ENCODE measurements around the gene IZUMO1.
"Not testable (repeated sequence)": the region's sequence is repeated elsewhere in the genome, so short reads cannot be mapped to it uniquely, and the experiment has no call there.

Gene IZUMO1

DNA sequence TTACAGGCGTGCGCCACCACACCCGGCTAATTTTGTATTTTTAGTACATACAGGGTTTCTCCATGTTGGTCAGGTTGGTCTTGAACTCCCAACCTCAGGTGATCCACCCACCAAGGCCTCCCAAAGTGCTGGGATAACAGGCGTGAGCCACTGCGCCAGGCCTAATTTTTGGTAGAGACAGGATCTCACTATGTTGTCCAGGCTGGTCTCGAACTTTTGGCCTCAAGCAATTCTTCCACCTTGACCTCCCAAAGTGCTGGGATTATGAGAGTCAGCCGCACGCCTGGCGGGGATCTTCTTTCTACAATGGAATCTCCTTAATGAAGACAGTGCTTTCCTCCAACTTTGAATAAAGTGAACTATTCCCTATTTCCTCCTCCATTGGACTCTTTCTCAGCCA is 12.1 kb downstream of the IZUMO1 start:
- H3K9me3 Mint-ChIP-seq, result no peaks in the 10 kb centered on the region
- H3K27me3 Mint-ChIP-seq (ENCODE audit: low read depth), result peaks cover 4% of the 10 kb centered on the region
- H3K4me3 Mint-ChIP-seq, result no peak overlapping the region
- H3K4me1 Mint-ChIP-seq (ENCODE audit: low read depth), result peaks cover 4% of the 10 kb centered on the region
- no peaks in the 10 kb centered on the region for H3K36me3 Mint-ChIP-seq (ENCODE audit: low read depth)
- no peak overlapping the region for H3K27ac Mint-ChIP-seq

DNA sequence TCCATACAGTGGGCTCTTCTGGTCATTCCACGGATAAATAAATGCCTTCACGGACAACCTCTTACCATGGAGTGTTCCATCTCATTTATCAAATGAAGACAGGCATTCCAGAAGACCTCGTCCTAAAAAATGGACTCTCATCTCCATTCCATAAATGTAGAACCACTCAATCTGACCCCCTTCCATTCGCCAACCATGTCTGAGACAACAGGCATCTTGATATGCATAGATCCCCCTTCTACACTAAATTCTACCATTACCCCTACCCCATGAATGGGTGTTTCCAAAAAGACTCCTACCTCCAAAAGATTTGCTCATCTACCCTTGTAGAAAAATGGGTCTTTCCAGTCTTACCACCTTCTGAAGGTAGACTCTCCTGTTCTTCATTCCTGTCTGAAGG is 15.3 kb downstream of the IZUMO1 start:
- peaks cover 13% of the 10 kb centered on the region for H3K36me3 Mint-ChIP-seq (ENCODE audit: low read depth)
- H3K27me3 Mint-ChIP-seq (ENCODE audit: low read depth), result peaks cover 4% of the 10 kb centered on the region
- H3K27ac Mint-ChIP-seq, result no peak overlapping the region
- no peak overlapping the region for H3K4me3 Mint-ChIP-seq
- peaks cover 3% of the 10 kb centered on the region for H3K4me1 Mint-ChIP-seq (ENCODE audit: low read depth)
- peaks cover 9% of the 10 kb centered on the region for H3K9me3 Mint-ChIP-seq

DNA sequence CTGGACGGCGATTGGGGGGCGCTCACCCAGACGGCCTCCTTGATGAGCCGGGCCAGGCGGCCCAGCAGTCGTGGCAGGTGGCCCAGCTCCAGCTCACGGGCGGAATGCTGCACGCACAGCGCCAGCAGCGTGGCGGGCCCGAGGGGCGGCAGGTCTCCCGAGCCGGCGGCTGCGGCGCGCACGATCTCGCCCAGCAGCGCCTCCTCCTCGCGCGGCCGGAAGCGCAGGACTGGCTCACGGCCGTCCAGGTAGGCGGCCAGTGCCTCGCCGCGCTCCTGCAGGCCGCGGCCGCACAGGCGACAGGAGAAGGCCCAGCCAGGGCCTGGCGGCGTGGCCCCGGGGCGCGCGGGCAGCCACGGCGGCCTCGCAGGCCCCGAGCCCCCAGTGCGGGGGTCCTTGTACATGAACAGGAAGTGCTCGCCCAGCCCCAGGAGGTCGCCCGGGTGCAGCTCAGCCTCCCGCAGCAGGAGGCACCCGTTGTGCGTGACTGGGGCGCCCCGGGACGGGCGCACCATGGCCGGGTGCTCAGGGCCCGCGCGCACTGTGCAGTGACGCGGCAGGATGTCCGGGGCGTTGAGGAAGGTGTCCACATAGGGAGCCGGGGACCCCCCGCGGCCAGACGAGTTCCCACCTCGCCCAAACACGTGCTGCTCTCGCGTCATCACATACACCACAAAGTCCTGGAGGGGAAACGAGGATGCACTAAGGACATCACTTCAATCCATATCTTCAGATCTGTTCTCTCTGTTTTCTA is 17.6 kb downstream of the IZUMO1 start:
- Mint-ChIP-seq H3K27ac (no peak overlapping the region), H3K27me3 (ENCODE audit: low read depth) (peaks cover 4% of the 10 kb centered on the region), H3K36me3 (ENCODE audit: low read depth) (peaks cover 25% of the 10 kb centered on the region), H3K4me3 (no peak overlapping the region), H3K9me3 (peaks cover 24% of the 10 kb centered on the region), H3K4me1 (ENCODE audit: low read depth) (peaks cover 17% of the 10 kb centered on the region)

DNA sequence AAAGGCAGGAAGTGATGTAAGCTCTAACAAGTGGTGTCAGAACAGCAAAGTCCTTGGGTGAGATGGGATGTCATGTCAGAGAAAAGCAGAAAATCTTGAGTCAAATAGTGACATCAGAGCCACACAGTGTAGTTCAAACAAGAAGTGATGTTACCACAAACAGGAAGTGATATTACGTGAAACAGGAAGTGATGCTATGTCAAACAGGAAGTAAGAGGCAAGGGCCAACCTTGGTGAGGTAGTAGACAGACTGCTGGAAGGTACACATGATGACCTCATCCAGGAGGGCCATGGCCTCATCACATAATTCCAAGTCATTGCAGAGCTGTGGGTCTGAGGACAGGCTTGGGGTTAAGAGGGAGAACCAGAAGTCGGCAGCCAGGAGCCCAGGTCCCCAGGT is 20.2 kb downstream of the IZUMO1 start:
- peaks cover 3% of the 10 kb centered on the region for H3K27me3 Mint-ChIP-seq (ENCODE audit: low read depth)
- peak overlapping the region; percentile 15 for H3K4me3 Mint-ChIP-seq
- H3K36me3 Mint-ChIP-seq (ENCODE audit: low read depth), result peaks cover 25% of the 10 kb centered on the region
- H3K27ac Mint-ChIP-seq, result peak overlapping the region; percentile 95
- H3K4me1 Mint-ChIP-seq (ENCODE audit: low read depth), result peaks cover 18% of the 10 kb centered on the region
- peaks cover 24% of the 10 kb centered on the region for H3K9me3 Mint-ChIP-seq

DNA sequence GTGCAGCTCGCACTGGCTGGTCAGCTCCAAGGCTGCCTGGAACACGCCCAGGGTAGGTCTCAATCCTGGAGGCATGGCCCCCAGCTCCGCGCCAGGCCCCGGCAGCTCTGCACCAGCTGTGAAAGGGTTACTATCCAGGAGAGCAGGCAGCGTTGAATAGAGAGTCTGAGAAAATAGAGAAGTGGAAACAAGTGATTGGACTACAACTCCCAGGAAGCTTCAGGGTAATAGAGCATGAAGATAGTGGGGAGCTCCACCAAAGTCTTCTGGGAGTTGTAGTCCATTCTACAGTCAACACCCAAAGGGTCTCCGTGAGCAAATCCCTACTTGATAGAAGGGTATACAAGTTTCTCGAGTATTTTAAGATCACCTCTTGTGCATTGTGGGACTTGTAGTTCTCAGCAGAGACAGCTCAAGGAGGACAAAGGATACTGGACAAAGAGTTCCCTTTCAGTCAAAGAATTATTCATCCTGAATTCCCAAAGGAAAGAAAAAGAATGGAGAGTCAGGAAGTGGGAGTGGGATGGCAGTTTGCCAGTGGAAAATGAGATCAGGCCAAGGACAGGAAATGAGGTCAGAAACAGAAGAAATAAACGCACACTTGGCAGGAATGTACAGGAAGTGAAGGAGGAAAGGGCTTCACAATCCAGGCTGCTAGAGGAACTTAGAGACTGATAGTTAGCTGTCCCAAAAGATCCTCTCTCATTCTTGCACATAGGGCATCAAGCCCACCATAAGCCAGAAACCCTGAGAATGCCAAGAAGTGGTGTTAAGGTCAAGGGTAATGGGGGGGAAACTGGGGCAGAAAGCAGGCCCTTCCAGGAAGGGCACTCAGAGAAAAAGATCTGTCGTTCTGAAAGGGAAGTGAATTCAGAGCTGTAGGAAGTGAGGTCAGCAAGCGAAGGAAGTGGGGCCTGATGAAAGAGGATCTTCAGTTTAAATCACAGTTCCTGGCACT is 21.6 kb downstream of the IZUMO1 start:
- Mint-ChIP-seq H3K27ac (peak overlapping the region; percentile 78), H3K4me3 (peak overlapping the region; percentile 26), H3K4me1 (ENCODE audit: low read depth) (peaks cover 29% of the 10 kb centered on the region), H3K36me3 (ENCODE audit: low read depth) (peaks cover 25% of the 10 kb centered on the region), H3K27me3 (ENCODE audit: low read depth) (no peaks in the 10 kb centered on the region), H3K9me3 (peaks cover 24% of the 10 kb centered on the region)

DNA sequence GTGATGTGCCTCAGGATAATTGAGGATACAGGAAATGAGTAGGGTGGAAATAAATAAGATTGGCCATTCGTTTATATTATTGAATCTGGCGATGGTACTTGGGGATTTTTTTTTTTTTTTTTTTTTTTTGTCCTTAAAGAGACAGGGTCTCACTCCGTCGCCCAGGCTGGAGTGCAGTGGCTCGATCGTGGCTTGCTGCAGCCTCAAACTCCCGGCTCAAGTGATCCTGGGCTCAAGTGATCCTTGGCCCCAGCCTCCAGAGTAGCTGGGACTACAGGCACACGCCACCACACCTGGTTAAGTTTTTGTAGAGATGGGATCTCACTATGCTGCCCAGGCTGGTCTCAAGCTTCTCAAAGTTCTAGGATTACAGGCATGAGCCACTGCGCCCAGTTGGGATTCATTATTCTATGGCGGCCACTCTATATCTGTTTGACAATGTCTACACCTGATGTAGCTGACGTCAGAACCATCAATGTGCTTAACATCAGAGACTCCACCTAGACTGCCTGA is 24.5 kb downstream of the IZUMO1 start:
- H3K4me1 Mint-ChIP-seq (ENCODE audit: low read depth), result peaks cover 29% of the 10 kb centered on the region
- no peak overlapping the region for H3K4me3 Mint-ChIP-seq
- H3K36me3 Mint-ChIP-seq (ENCODE audit: low read depth), result peaks cover 19% of the 10 kb centered on the region
- peak overlapping the region; percentile 36 for H3K27ac Mint-ChIP-seq
- H3K9me3 Mint-ChIP-seq, result peaks cover 23% of the 10 kb centered on the region
- H3K27me3 Mint-ChIP-seq (ENCODE audit: low read depth), result no peaks in the 10 kb centered on the region

DNA sequence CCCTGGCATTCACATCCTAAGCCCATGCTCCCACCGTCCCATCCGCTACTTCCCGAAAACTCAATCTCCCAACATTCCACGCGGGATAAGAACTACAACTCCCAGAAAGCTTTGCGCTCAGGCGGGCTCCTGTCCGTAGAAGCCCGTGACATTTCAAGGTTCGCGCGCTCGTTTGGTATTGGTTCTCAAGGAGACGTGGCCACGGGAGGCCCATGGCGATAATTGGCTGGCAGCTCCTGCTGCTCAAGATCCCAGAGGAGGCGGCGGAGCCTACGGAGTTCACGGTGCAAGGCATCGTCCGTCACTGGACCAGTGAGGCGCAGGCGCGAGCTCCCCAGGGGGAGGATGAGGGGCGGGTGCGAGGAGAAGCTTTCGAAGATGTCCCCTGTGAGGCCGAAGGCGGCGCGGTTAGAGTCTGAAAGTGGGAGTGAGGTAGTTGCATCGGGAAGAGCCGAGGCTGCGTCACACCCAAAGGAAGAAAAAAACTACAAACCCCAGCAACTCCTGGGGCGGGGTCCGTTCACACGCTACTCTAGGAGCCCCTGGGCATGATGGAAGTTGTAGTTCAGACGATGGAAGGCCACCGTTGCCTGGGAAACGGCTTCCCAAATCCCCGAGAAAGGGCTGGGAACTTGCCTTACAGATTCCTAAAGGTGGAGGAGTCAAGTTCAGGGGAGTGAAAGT is 26.0 kb downstream of the IZUMO1 start:
- Mint-ChIP-seq H3K4me1 (ENCODE audit: low read depth) (peaks cover 22% of the 10 kb centered on the region), H3K27me3 (ENCODE audit: low read depth) (no peaks in the 10 kb centered on the region), H3K27ac (peak overlapping the region; percentile 99), H3K9me3 (peaks cover 12% of the 10 kb centered on the region), H3K4me3 (peak overlapping the region; percentile 94), H3K36me3 (ENCODE audit: low read depth) (peaks cover 8% of the 10 kb centered on the region)

DNA sequence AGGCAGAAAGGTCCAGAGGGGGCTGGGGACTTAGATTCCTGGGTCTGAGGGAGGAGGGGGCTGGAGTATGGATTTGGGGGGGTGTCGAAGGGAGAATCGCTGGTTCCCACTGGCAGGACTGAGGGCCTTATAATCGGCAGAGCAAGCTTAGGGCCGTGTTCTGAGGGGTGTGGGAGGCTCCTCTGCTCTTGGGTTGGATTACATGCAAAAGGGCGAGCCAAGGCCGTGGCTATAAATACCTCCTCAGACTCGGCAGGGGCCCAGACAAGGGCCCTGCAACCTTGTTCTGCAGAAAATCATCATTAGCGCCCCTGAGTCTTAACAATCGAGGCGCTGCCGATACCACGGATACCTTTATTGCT is 26.5 kb downstream of the IZUMO1 start:
- Mint-ChIP-seq H3K27ac (peak overlapping the region; percentile 99), H3K4me3 (peak overlapping the region; percentile 94), H3K27me3 (ENCODE audit: low read depth) (no peaks in the 10 kb centered on the region), H3K9me3 (peaks cover 7% of the 10 kb centered on the region), H3K4me1 (ENCODE audit: low read depth) (peaks cover 18% of the 10 kb centered on the region), H3K36me3 (ENCODE audit: low read depth) (peaks cover 6% of the 10 kb centered on the region)

DNA sequence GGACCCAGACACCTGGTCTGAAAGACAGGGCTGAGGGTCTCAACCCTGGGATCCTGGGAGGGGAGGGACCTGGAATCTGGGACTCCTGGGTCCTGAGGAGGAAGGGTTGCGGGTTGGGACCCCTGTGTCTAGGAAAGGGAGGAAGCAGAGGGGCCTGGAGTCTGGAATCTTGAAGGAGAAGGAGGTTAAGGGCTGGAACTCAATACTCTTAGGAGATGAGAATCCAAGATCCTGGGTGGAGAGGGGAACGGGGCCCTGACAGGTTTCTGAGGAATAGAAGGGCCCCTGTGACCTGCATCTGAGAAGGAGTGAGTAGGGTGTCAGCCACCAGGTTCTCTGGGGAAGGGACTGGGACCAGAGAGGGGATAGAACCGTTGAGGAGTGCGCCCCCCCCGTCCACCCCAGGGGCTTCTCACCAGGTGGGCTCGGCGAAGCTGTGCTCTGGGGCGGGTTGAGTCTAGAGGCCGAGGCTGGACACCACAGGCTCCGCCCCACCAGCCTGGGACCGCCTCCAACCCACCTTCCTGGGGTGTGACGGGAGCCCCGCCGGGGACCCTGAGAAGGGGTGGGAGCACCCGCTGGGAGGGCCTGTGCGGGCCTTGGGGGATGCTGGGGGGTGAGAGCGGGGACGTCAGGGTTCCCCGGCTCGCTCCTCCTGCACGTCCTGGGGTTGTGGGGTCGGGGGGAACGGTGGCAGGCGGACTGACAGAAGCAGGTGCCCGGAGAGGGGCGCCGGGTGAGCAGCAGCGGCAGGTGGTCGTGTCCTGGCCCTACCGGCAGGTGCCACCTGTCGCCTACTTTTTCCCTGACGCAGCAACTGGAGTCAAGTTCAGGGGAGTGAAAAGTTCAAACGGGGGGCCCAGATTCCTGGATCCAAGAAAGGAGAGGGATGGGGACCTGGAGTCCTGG is 27.2 kb downstream of the IZUMO1 start, which contains the start of gene MAMSTR:
MAMSTR (minus strand) TSS at position 463 of the 909 bp plus-strand sequence. CDS start 694 bp downstream, outside the sequence.
- H3K9me3 Mint-ChIP-seq, result peaks cover under 1% of the 10 kb centered on the region
- H3K36me3 Mint-ChIP-seq (ENCODE audit: low read depth), result no peaks in the 10 kb centered on the region
- peaks cover 16% of the 10 kb centered on the region for H3K4me1 Mint-ChIP-seq (ENCODE audit: low read depth)

DNA sequence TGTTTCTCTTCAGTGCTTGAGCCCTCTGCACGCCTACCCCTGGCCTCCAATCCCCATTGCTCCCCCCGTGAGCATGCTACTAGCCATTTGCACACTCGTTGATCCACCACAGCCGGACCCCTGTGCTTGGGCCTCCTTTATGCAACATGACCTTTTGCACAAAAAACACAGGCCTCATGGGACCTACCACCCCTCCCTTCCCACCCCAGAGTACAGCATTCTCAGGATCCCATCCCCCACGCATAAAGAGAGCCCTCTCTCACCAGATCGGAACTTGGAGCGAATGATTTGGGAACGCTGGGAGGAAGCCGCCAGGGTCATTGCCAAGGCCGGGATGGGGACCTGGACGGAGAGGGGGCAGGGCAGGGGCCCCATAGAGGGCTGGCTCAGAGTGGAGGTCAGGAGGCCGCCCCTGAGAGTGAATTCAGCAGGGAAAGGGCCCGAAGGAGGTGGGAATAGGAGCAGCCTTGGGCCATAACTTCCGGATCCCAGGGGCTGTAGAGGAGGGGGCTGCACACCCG is 27.9 kb downstream of the IZUMO1 start:
- Mint-ChIP-seq H3K9me3 (no peaks in the 10 kb centered on the region), H3K4me1 (ENCODE audit: low read depth) (peaks cover 14% of the 10 kb centered on the region), H3K27me3 (ENCODE audit: low read depth) (no peaks in the 10 kb centered on the region), H3K4me3 (no peak overlapping the region), H3K36me3 (ENCODE audit: low read depth) (no peaks in the 10 kb centered on the region), H3K27ac (no peak overlapping the region)

More for the DNA sequence above, 27.2 kb downstream of the IZUMO1 start, which contains the start of gene MAMSTR:
- H3K27me3 Mint-ChIP-seq (ENCODE audit: low read depth), result no peaks in the 10 kb centered on the region
- peak within 1 kb of the TSS; percentile 99 for H3K27ac Mint-ChIP-seq
- peak within 1 kb of the TSS; percentile 94 for H3K4me3 Mint-ChIP-seq

DNA sequence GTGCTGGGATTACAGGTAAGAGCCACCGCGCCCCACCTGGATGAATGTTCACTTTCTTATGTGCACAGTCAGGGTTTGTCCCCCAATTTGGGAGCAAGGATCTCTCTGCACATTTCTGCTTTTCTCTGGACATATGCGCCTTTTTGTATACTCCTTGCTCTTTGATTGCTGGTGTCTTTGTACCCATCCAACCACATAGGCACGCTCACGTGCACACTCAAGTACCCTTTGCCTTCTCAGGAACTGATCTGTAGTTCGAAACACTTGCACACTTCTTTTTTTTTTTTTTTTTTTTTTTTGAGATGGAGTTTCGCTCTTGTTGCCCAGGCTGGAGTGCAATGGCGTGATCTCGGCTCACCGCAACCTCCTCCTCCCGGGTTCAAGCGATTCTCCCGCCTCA is 28.6 kb downstream of the IZUMO1 start:
- not testable (repeated sequence) for H3K9me3 Mint-ChIP-seq; H3K27ac Mint-ChIP-seq; H3K36me3 Mint-ChIP-seq (ENCODE audit: low read depth); H3K4me3 Mint-ChIP-seq; H3K27me3 Mint-ChIP-seq (ENCODE audit: low read depth)
- H3K4me1 Mint-ChIP-seq (ENCODE audit: low read depth), result peaks cover 16% of the 10 kb centered on the region

DNA sequence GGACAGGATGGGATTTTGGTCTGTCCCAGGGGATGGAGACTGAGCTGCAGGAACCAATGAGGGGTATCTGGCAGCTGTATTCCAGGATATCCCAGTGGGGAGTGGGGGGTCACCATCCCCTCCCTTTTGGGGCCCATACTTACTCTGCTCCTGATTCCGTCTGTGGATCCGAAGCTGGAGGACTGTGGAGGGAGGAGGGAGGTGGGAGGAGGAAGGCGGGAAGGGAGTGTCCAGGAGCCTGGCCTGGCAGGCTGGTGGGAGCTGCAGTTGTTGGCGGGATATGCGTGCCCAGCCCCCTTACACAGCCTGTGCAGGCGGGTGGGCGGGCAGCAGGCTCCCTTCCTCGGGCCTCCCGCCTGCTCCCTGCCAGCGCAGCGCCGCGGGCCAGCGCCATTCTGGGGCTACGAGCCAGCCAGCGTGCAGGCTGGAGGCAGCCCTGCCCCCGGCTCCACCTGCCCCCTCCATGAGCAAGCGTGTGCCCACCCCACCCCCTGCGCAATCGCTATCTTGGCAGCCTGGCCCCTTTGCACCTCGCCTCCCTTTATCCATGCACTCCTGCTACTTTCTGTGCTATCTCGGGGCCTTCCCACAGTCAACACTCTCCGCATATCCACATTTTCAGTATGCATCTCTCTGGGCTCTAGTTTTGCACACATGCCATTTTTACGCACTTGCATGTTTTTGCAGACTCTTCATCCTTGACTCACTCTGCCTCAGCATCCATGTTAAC is 30.0 kb downstream of the IZUMO1 start:
- H3K4me1 Mint-ChIP-seq (ENCODE audit: low read depth), result peaks cover 16% of the 10 kb centered on the region
- H3K27me3 Mint-ChIP-seq (ENCODE audit: low read depth), result no peaks in the 10 kb centered on the region
- H3K9me3 Mint-ChIP-seq, result no peaks in the 10 kb centered on the region
- no peaks in the 10 kb centered on the region for H3K36me3 Mint-ChIP-seq (ENCODE audit: low read depth)
- H3K4me3 Mint-ChIP-seq, result peak overlapping the region; percentile 55
- H3K27ac Mint-ChIP-seq, result no peak overlapping the region
